IPS-18a (cell line): ENCODE results near the gene EMC10.

Source experiments
- H3K27ac ChIP-seq: one replicate; pipeline ENCODE4 v1.5.1; 2013; ENCODE audit warnings: low read length
- H3K27me3 ChIP-seq: one replicate; pipeline ENCODE4 v1.6.1; 2013; ENCODE audit warnings: mild to moderate bottlenecking, low read length; ENCODE audit not compliant: control insufficient read depth, insufficient read depth
- H3K36me3 ChIP-seq: one replicate; pipeline ENCODE4 v1.6.1; 2013; ENCODE audit warnings: low read depth, low read length; ENCODE audit not compliant: control insufficient read depth
- H3K4me1 ChIP-seq: one replicate; pipeline ENCODE4 v1.6.1; 2013; ENCODE audit warnings: low read depth, low read length; ENCODE audit not compliant: control insufficient read depth
- H3K4me3 ChIP-seq: one replicate; pipeline ENCODE4 v1.5.1; 2013; ENCODE audit warnings: low read length
- H3K9ac ChIP-seq: one replicate; pipeline ENCODE4 v1.6.1; 2013; ENCODE audit warnings: mild to moderate bottlenecking, low read length, moderate library complexity
- H3K9me3 ChIP-seq: one replicate; pipeline ENCODE4 v1.6.1; 2013; ENCODE audit warnings: low read depth, low read length; ENCODE audit not compliant: control insufficient read depth

The EMC10 gene

DNA sequence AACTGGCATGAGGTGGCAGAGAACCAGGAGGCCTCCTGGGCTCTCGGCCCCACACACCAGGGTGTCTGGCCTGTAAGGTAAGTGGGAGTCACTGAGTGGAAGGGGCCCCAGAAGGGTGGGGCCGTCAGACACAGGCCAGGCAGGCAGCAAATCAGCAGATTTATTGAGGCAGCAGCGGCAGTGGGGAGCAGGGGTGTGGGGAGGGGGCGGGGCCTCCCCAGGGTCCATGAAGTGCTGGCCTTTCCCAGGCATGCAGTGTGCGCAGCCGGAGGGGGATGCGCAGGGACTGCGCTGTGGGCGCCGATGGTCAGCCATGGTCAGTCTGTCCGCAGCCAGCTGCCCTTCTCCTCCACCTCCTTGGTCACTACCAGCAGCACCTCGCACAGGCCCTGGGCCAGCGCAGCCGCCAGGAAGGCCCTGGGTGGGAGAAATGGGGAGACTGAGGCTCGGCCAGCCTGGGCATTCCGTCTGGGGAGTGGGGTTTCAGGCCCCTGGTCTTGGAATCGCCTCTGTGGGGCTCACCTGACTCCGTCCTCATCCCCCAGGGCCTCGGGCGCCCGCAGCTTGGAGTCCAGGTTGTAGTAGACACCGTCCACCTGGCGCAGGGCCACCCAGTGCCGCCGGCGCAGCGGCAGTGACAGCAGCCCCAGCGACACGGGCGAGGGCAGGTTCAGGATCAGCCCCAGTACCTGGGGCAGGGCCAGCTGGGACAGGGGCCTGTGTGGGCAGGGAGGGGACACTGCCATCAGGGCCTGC is 29.7 kb downstream of the EMC10 start:
- H3K27ac ChIP-seq = no peak overlapping the region
- no peaks in the 10 kb centered on the region for H3K9me3 ChIP-seq
- no peaks in the 10 kb centered on the region for H3K36me3 ChIP-seq
- no peak overlapping the region for H3K9ac ChIP-seq
- peaks cover 24% of the 10 kb centered on the region for H3K27me3 ChIP-seq
- H3K4me1 ChIP-seq = no peaks in the 10 kb centered on the region
- no peak overlapping the region for H3K4me3 ChIP-seq

DNA sequence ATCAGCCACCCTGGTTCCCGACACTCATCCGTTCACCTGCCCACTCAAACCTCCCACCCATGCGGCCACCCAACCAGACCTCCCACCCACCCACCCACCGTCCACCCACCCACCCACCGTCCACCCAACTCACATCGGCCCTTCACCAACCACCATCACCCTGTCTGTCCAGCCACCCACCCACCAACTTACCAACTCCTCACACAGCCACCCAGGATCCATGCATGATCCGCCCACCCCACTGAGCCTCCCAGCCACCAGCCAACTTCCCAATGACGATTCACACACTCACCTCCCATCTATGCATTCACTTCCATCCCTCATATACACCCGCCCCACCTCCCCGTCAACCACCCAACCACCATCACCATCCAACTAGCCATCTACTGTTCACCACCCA is 30.4 kb downstream of the EMC10 start:
- Histone ChIP-seq H3K36me3 (no peaks in the 10 kb centered on the region), H3K9ac (no peak overlapping the region), H3K27ac (no peak overlapping the region), H3K27me3 (peaks cover 20% of the 10 kb centered on the region), H3K4me3 (no peak overlapping the region), H3K9me3 (no peaks in the 10 kb centered on the region), H3K4me1 (no peaks in the 10 kb centered on the region)

DNA sequence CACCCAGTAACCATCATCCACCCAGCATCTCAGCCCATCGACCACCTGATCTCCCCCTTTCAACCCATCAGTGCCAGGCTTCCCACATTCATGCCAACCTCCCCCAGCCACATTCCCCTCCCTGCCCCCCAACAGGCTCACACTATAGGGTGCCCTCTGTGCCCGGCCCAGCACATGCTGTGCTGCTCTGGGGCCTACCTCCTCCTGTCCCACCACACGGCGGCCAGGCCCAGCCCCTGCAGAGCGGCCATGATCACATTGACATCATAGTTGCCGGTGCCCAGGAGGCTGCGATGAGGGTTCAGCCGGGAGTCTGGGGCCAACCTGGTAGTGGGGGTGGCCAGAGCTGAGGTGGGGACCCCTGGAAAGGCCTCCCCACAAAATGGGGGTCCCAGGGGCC is 31.1 kb downstream of the EMC10 start:
- Histone ChIP-seq H3K27me3 (peaks cover 20% of the 10 kb centered on the region), H3K4me1 (no peaks in the 10 kb centered on the region), H3K27ac (no peak overlapping the region), H3K36me3 (no peaks in the 10 kb centered on the region), H3K9ac (no peak overlapping the region), H3K4me3 (no peak overlapping the region), H3K9me3 (no peaks in the 10 kb centered on the region)

DNA sequence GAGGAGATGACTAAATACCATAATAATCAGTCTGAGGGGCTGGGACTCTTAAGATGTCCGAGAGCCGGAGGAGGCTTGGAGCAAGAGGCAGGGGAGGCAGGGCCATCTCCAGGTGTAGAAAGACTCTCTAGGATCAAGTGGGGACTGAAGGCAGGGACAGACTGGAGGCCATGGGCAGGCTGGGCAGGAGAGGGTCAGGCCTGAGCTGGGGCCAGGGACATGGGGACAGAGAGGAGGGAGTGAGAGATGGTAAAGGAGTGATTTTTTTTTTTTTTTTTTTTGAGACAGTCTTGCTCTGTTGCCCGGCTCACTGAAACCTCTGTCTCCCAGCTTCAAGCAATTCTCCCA is 32.5 kb downstream of the EMC10 start:
- Histone ChIP-seq H3K4me3 (no peak overlapping the region), H3K36me3 (no peaks in the 10 kb centered on the region), H3K4me1 (no peaks in the 10 kb centered on the region), H3K27me3 (peaks cover 20% of the 10 kb centered on the region), H3K27ac (no peak overlapping the region), H3K9me3 (no peaks in the 10 kb centered on the region), H3K9ac (no peak overlapping the region)

DNA sequence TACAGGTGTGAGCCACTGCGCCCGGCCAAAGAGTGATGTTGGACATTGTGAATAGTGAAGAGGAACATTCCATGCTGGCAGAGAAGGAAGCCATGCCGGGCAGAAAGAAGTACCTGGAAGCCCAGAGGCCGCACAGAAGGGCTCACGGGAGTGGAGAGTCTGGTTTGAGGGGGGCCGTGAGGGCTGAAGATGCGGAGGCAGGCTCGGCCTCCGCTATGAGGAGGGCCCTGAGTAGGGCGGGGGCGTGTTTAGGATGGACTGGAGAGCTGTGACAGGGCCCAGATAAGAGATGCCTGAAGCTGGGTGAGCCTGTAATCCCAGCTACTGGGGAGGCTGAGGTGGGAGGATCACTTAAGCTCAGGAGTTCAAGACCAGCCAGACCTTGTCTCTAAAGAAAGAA is 33.1 kb downstream of the EMC10 start:
- no peak overlapping the region for H3K9ac ChIP-seq
- no peak overlapping the region for H3K27ac ChIP-seq
- no peaks in the 10 kb centered on the region for H3K9me3 ChIP-seq
- peaks cover 20% of the 10 kb centered on the region for H3K27me3 ChIP-seq
- no peaks in the 10 kb centered on the region for H3K36me3 ChIP-seq
- H3K4me3 ChIP-seq = no peak overlapping the region
- no peaks in the 10 kb centered on the region for H3K4me1 ChIP-seq

DNA sequence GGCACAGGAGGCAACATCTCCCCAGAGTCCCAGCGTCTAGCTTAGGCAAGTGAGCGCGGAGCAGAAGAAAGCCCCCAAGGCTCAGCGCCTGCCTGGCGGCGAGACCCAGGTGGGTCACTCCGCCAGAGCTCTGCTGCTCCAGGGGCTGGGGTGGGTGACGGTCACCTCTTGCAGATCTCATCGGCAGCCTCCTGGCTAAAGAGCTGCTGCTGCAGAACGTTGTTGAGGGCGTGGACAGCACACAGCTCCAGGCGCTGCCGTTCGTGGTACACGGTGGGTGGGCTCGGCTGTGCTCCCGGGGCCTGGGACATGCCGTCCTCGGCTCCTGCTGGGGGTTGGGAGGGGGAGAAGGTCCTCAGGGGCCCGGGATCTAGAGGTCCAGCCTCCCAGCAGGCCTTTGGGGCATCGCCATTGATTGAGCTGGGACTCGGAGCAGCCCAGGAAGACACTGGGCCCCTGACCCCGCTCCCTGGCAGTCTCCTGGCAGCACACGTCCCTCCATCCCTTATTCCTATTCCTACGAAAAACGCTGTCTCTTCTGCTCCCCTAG is 33.9 kb downstream of the EMC10 start:
- no peak overlapping the region for H3K27ac ChIP-seq

DNA sequence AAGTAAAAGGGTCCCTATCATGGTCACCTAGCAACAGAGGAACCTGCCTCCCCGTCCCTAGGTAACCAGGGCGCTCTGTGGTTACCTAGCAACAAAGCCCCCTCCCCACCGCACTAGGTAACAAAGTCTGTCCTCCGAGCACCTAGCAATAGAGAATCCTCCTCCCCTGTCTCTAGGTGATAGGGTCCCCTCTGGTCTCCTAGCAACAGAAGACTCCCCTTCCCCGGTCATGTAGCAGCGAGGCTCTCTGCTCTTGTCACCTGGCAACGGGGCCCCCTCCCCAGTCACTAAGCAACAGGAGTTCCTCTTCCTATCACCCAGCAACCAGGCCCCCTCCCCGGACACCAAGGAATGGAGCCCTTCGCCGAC is 34.4 kb downstream of the EMC10 start:
- peak overlapping the region; percentile 53 for H3K9ac ChIP-seq
- H3K27me3 ChIP-seq = peaks cover 20% of the 10 kb centered on the region
- no peaks in the 10 kb centered on the region for H3K9me3 ChIP-seq
- H3K36me3 ChIP-seq = no peaks in the 10 kb centered on the region
- H3K27ac ChIP-seq = peak overlapping the region; percentile 27
- H3K4me3 ChIP-seq = peak overlapping the region; percentile 63
- no peaks in the 10 kb centered on the region for H3K4me1 ChIP-seq

More for the DNA sequence above, 33.9 kb downstream of the EMC10 start:
- H3K4me3 ChIP-seq = peak overlapping the region; percentile 63
- H3K27me3 ChIP-seq = peaks cover 20% of the 10 kb centered on the region
- H3K9me3 ChIP-seq = no peaks in the 10 kb centered on the region
- no peaks in the 10 kb centered on the region for H3K36me3 ChIP-seq
- H3K4me1 ChIP-seq = no peaks in the 10 kb centered on the region
- peak overlapping the region; percentile 53 for H3K9ac ChIP-seq

DNA sequence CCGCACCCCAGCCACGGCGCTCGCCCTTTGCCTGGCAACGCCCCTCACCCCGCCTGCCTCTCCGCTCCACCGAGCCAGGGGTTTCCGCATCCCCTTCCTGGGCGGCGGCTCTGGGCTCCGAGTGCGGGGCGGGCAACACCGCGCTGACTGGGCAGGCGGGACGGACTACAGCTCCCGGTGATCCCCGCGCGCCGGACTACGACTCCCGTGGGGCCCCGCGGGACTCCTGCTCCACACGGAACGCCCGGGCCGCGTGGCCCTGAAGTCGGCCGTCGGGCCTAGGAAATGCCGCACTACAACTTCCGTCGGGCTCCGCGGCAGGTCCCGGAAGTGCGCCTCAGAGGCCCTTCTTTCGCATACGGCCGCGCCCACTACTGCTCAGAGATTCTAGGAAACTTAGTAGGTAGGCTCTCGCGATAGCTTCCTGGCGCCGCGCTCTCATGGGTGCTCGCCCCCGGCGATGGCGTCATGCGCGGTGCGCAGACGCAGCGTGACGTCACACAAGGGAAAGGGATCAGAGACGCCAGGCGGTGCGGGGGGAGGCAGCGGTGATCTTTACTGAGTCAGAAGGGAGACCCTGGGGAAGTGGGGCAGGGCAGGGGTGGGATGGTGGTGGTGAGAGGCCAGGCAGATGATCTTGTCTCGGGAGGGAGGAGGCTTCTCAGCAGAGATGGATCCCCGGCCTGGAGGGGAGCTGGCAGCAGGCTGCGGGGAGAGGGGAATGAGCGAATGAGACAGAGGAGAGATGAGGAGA is 34.9 kb downstream of the EMC10 start, which contains the start of gene JOSD2:
Gene JOSD2 (minus strand): TSS at position 123 of the 754 bp plus-strand sequence. CDS start 760 bp downstream, outside the sequence.
- Histone ChIP-seq H3K4me3 (peak within 1 kb of the TSS; percentile 63), H3K9me3 (no peaks in the 10 kb centered on the region), H3K4me1 (no peaks in the 10 kb centered on the region), H3K36me3 (no peaks in the 10 kb centered on the region), H3K27ac (peak within 1 kb of the TSS; percentile 27), H3K9ac (peak within 1 kb of the TSS; percentile 53), H3K27me3 (peaks cover 20% of the 10 kb centered on the region)

DNA sequence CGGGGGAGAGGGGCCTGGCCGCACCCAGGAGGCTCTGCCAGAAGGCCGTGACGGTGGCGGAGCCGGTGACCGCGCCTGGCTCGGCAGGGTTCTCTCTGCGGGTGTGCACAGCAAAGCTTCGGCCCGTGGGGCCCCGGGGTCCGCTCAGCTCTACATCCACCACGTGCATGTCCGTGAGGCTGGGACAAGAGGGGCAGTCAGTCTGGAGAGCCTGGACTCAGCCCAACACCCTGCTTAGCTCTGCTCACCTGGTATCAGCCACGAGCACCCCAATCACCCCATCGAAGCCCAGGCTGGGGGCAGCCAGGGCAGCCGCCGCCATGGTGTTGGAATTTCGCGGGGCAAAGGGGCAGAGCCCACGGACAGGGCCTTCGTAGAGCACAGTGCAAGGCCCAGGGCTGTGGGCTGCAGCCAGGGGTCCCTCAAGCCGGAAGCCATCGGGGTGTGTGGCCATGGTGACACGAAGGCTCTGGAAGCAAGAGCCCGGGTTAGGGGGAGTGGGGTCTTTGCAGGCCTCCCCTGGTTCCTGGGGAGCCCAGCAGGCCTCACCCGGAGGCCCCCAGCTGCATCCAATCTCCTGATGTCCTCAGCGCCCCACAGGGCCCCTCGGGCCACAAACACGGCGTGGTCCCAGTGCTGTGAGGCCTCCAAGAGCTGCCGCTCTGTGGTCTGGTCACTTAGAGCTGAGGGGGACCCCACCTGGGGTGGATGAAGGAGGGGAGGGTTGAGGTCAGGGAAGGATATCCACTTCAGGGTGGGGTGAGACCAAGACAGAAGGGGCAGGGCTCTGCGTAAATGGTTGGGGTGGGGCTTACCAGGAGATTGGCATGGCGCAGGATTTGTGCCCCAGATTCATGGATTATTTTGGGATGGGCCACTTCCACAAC is 36.0 kb downstream of the EMC10 start:
- no peak overlapping the region for H3K27ac ChIP-seq
- no peak overlapping the region for H3K9ac ChIP-seq
- H3K9me3 ChIP-seq = no peaks in the 10 kb centered on the region
- no peak overlapping the region for H3K4me3 ChIP-seq
- H3K27me3 ChIP-seq = peaks cover 20% of the 10 kb centered on the region
- no peaks in the 10 kb centered on the region for H3K36me3 ChIP-seq
- no peaks in the 10 kb centered on the region for H3K4me1 ChIP-seq

DNA sequence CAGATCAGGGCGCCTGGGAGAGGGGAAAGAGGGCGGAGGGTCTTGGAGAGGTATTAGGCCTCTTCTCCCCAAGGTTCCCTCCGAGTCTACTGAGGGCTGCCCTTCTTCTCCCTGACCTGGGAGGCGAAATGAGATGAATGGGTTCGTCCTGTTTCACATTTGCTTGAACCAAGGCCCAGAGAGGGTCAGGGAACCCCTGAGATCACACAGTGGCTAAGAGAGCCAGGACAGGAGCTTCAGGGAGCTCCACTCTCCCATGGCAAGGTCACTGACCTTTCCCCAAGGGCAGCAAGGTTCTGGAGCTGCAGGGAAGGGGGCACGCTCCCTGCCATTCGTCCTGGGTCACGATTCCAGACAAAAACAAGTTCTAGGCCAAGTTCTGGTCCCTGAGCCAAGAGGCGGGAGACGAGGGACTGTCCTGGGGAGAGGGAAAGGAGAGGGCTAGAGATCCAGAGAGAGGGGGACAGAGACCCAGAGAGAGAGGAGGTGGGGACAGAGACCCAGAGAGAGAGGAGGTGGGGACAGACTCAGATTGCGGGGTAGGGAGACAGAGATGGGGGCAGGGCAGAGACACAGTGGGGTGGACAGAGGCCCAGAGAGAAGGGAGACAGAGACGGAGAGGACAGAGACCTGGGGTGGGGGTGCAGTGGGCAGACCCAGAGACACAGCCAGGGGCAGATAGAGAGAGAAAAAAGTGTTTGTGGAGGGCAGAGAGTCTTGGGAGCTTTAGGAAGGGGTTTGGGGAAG is 36.9 kb downstream of the EMC10 start:
- H3K4me1 ChIP-seq = no peaks in the 10 kb centered on the region
- H3K9ac ChIP-seq = no peak overlapping the region
- no peak overlapping the region for H3K27ac ChIP-seq
- no peaks in the 10 kb centered on the region for H3K9me3 ChIP-seq
- peaks cover 15% of the 10 kb centered on the region for H3K27me3 ChIP-seq
- H3K4me3 ChIP-seq = no peak overlapping the region
- no peaks in the 10 kb centered on the region for H3K36me3 ChIP-seq
